H9 (cell line): ENCODE data around the gene COG4. TPM values are rescaled to one million over a fixed set of nuclear protein-coding genes. Genes with fewer than 3 reads are reported as not detected.

Experiments used
- DNase-seq: peaks from one replicate; pipeline ENCODE4 v3.0.0-alpha.2; 2017
- H2AFZ ChIP-seq: one replicate; pipeline ENCODE4 v1.6.1; 2013; ENCODE audit warnings: mild to moderate bottlenecking, low read length, control low read depth, moderate library complexity
- H2AK5ac ChIP-seq: 2 replicates; pipeline ENCODE4 v1.6.1; 2013; ENCODE audit warnings: low read length, control low read depth, mixed read lengths; ENCODE audit not compliant: insufficient read length
- H2BK120ac ChIP-seq: one replicate; pipeline ENCODE4 v1.6.1; 2013; ENCODE audit warnings: low read depth, mild to moderate bottlenecking, low read length, control low read depth, inconsistent platforms; ENCODE audit not compliant: poor library complexity, severe bottlenecking
- H2BK12ac ChIP-seq: 2 replicates; pipeline ENCODE4 v1.6.1; 2013; ENCODE audit warnings: low read length, control low read depth, mixed read lengths, low read depth; ENCODE audit not compliant: insufficient read length
- H2BK15ac ChIP-seq: 2 replicates; pipeline ENCODE4 v1.6.1; 2013; ENCODE audit warnings: low read depth, low read length, control low read depth
- H2BK20ac ChIP-seq: one replicate; pipeline ENCODE4 v1.6.1; 2013; ENCODE audit warnings: low read depth, mild to moderate bottlenecking, low read length, control low read depth, inconsistent platforms; ENCODE audit not compliant: poor library complexity, severe bottlenecking
- H2BK5ac ChIP-seq: 2 replicates; pipeline ENCODE4 v1.6.1; 2013; ENCODE audit warnings: low read length, control low read depth, mixed read lengths; ENCODE audit not compliant: insufficient read length
- H3K14ac ChIP-seq: 2 replicates; pipeline ENCODE4 v1.6.1; 2013; ENCODE audit warnings: low read length, control low read depth; ENCODE audit not compliant: insufficient read depth
- H3K18ac ChIP-seq: 2 replicates; pipeline ENCODE4 v1.6.1; 2013; ENCODE audit warnings: low read depth, mild to moderate bottlenecking, mixed read lengths, low read length, control low read depth; ENCODE audit not compliant: insufficient read length
- H3K23ac ChIP-seq: 2 replicates; pipeline ENCODE4 v1.6.1; 2013; ENCODE audit warnings: low read length, control low read depth, mixed read lengths, low read depth; ENCODE audit not compliant: insufficient read length
- H3K23me2 ChIP-seq: 2 replicates; pipeline ENCODE4 v1.6.1; 2013; ENCODE audit warnings: low read depth, mild to moderate bottlenecking, mixed read lengths, low read length, control low read depth; ENCODE audit not compliant: insufficient read length, poor library complexity, severe bottlenecking
- H3K27ac ChIP-seq: 2 replicates; pipeline ENCODE4 v1.5.1; 2013; ENCODE audit warnings: low read length, control low read depth, mixed read lengths, low read depth; ENCODE audit not compliant: insufficient read length
- H3K27me3 ChIP-seq: 2 replicates; pipeline ENCODE4 v1.6.1; 2013; ENCODE audit warnings: low read length, control low read depth, inconsistent platforms; ENCODE audit not compliant: insufficient read depth
- H3K4ac ChIP-seq: 2 replicates; pipeline ENCODE4 v1.6.1; 2013; ENCODE audit warnings: low read depth, mild to moderate bottlenecking, control low read depth, inconsistent platforms, low read length, moderate library complexity
- H3K4me1 ChIP-seq: 2 replicates; pipeline ENCODE4 v1.6.1; 2013; ENCODE audit warnings: low read length, control low read depth, inconsistent platforms; ENCODE audit not compliant: insufficient read depth
- H3K4me2 ChIP-seq: 2 replicates; pipeline ENCODE4 v1.6.1; 2013; ENCODE audit warnings: low read length, control low read depth, mixed read lengths; ENCODE audit not compliant: insufficient read length, insufficient read depth
- H3K56ac ChIP-seq: 2 replicates; pipeline ENCODE4 v1.6.1; 2013; ENCODE audit warnings: low read depth, mild to moderate bottlenecking, mixed read lengths, low read length, control low read depth; ENCODE audit not compliant: insufficient read length
- H3K79me1 ChIP-seq: 2 replicates; pipeline ENCODE4 v1.6.1; 2013; ENCODE audit warnings: low read depth, mild to moderate bottlenecking, moderate library complexity, low read length, control low read depth, inconsistent platforms; ENCODE audit not compliant: insufficient read depth, poor library complexity, severe bottlenecking
- H3K79me2 ChIP-seq: 2 replicates; pipeline ENCODE4 v1.6.1; 2013; ENCODE audit warnings: low read length, control low read depth, inconsistent platforms; ENCODE audit not compliant: insufficient read depth
- H3K9ac ChIP-seq: 2 replicates; pipeline ENCODE4 v1.6.1; 2013; ENCODE audit warnings: low read length, control low read depth, mixed read lengths; ENCODE audit not compliant: insufficient read length; ENCODE audit errors: extremely low read depth
- H3K9me3 ChIP-seq: one replicate; pipeline ENCODE4 v1.6.1; 2013; ENCODE audit warnings: low read depth, low read length, inconsistent platforms; ENCODE audit not compliant: control insufficient read depth
- H3T11ph ChIP-seq: one replicate; pipeline ENCODE4 v1.6.1; 2013; ENCODE audit warnings: mild to moderate bottlenecking, low read length, control low read depth, inconsistent platforms
- H4K20me1 ChIP-seq: one replicate; pipeline ENCODE4 v1.6.1; 2013; ENCODE audit not compliant: control insufficient read depth, insufficient read length, insufficient read depth
- H4K5ac ChIP-seq: 2 replicates; pipeline ENCODE4 v1.6.1; 2013; ENCODE audit warnings: low read depth, mild to moderate bottlenecking, mixed read lengths, low read length, control low read depth; ENCODE audit not compliant: insufficient read length
- H4K8ac ChIP-seq: replicated peaks from 2 replicates; pipeline ENCODE4 v1.6.1; 2013; ENCODE audit warnings: low read length, control low read depth, mixed read lengths, low read depth; ENCODE audit not compliant: insufficient read length
- H4K91ac ChIP-seq: 2 replicates; pipeline ENCODE4 v1.6.1; 2013; ENCODE audit warnings: low read depth, mild to moderate bottlenecking, moderate library complexity, mixed read lengths, low read length, control low read depth; ENCODE audit not compliant: insufficient read length
- H3K27ac Mint-ChIP-seq, 3 experiments: 2 replicates in 2 of 3; 3 replicates in 1 of 3; pipeline ENCODE4 v1.8.0; 2020 to 2021; ENCODE audit warnings: mixed read lengths in 3 of 3, mild to moderate bottlenecking in 1 of 3, moderate library complexity in 1 of 3
- H3K27me3 Mint-ChIP-seq: 2 replicates; pipeline ENCODE4 v1.8.0; 2021; ENCODE audit warnings: low read depth, mild to moderate bottlenecking, moderate library complexity, mixed read lengths
- H3K36me3 Mint-ChIP-seq, 3 experiments: 2 replicates in 2 of 3; 3 replicates in 1 of 3; pipeline ENCODE4 v1.8.0; 2020 to 2021; ENCODE audit warnings: low read depth in 3 of 3, mixed read lengths in 3 of 3; ENCODE audit not compliant: insufficient read depth in 1 of 3
- H3K4me1 Mint-ChIP-seq, 2 experiments: 2 replicates each; pipeline ENCODE4 v1.8.0; 2020; ENCODE audit warnings: mixed read lengths in 2 of 2
- H3K4me3 Mint-ChIP-seq, 2 experiments: 2 replicates in 1 of 2; 3 replicates in 1 of 2; pipeline ENCODE4 v1.8.0; 2020 to 2021; ENCODE audit warnings: mild to moderate bottlenecking in 2 of 2, mixed read lengths in 2 of 2, moderate library complexity in 1 of 2
- H3K9me3 Mint-ChIP-seq, 2 experiments: 2 replicates in 1 of 2; 3 replicates in 1 of 2; pipeline ENCODE4 v1.8.0; 2020; ENCODE audit warnings: mild to moderate bottlenecking in 2 of 2, mixed read lengths in 2 of 2, moderate library complexity in 1 of 2
- WGBS: extraction: QIAGEN DNeasy Blood & Tissue Kit; methylation state at CpG from one replicate; pipeline ENCODE4 v1.1.7; 2013; ENCODE audit warnings: missing lambda C conversion rate, low lambda C conversion rate, mixed read lengths; ENCODE audit not compliant: insufficient read length; ENCODE audit errors: extremely low coverage; 5-methylcytosine and 5-hydroxymethylcytosine counted together
- total RNA-seq: library from RNA; stranded (reverse); gene quantifications from 2 replicates; pipeline ENCODE4 v1.2.1, GENCODE V29; 2021
- TF ChIP-seq, protein P1 (sequence below): fragments of 200-600 bp; sonication (generic); conservative IDR thresholded peaks from 3 replicates; pipeline ENCODE4 v1.8.0; 2021; ENCODE audit warnings: antibody characterized with exemption, mild to moderate bottlenecking

Gene COG4
- total RNA-seq, 1 experiment from 2014 or later = 51.9 TPM

DNA sequence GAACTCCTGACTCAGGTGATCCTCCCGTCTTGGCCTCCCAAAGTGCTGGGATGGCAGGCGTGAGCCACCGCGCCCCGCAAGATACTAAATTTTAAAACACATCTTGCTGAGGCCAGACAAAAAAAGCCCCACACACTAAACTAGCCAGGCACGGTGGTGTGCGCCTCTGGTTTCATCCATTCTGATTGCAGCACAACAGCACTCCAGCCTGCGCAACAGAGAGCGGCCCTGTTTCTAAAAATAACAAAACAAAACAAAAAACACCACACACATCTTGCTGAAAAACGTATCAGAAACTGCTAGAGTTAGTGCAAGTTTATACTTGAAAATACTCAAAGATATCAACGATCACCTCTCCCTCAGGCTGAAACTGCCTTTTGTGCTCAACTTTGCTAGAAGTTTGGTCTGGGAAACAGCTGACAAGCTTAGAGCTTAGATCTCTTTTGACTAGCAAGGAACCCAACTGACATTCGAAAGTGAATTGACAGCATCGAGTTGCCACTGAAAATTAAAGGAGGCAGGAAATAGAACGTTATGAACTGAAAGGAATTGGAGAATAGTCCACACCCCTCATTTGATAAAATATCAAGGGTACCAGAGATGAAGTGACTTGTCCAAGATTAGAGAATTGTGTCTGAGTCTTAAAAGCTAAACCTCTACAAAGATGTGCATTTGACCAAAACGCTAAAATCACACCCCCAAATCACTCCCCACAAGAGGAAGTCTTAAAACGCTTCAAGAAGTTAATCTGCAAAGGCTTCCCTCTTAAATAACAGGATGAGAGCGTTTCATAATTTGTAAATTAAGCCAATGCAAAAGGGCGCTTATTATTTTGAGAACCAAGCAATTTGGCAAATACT, 908 bp downstream of the COG4 start:
- Mint-ChIP-seq H3K27me3 (no peaks in the 10 kb centered on the region), H3K4me1 (peaks cover 25 to 29% of the 10 kb centered on the region in 2 experiments), H3K4me3 (peak overlapping the region; percentile 93 to 97), H3K9me3 (no peaks in the 10 kb centered on the region; a peak in 1 of 5 replicates), H3K27ac (peak overlapping the region; percentile 99; a peak in 6 of 7 replicates), H3K36me3 (peaks cover 27 to 44% (median 34%) of the 10 kb centered on the region in 3 experiments)
- Histone ChIP-seq H3K27ac (no peak overlapping the region), H3K79me2 (peaks cover 30% of the 10 kb centered on the region; the same call in 1 of the 2 replicates), H3K18ac (no peak overlapping the region), H3K27me3 (no peaks in the 10 kb centered on the region), H4K91ac (no peak overlapping the region), H3K4ac (no peak overlapping the region), H4K8ac (no peak overlapping the region), H2BK5ac (no peak overlapping the region), H2BK20ac (no peak overlapping the region), H3K4me2 (peak overlapping the region; percentile 69), H3K79me1 (peaks cover 3% of the 10 kb centered on the region), H2BK120ac (no peak overlapping the region), H3K56ac (no peak overlapping the region), H3T11ph (no peak overlapping the region), H2BK15ac (no peak overlapping the region), H3K4me1 (peaks cover 7% of the 10 kb centered on the region; the same call in 1 of the 2 replicates), H3K23ac (no peak overlapping the region), H3K9me3 (no peaks in the 10 kb centered on the region), H3K23me2 (peaks cover 10% of the 10 kb centered on the region), H2AFZ (no peak overlapping the region), H2BK12ac (no peak overlapping the region), H3K14ac (no peak overlapping the region), H2AK5ac (no peak overlapping the region), H3K9ac (peak overlapping the region; percentile 96), H4K5ac (no peak overlapping the region), H4K20me1 (no peaks in the 10 kb centered on the region)
- TF ChIP-seq, protein P1, sequence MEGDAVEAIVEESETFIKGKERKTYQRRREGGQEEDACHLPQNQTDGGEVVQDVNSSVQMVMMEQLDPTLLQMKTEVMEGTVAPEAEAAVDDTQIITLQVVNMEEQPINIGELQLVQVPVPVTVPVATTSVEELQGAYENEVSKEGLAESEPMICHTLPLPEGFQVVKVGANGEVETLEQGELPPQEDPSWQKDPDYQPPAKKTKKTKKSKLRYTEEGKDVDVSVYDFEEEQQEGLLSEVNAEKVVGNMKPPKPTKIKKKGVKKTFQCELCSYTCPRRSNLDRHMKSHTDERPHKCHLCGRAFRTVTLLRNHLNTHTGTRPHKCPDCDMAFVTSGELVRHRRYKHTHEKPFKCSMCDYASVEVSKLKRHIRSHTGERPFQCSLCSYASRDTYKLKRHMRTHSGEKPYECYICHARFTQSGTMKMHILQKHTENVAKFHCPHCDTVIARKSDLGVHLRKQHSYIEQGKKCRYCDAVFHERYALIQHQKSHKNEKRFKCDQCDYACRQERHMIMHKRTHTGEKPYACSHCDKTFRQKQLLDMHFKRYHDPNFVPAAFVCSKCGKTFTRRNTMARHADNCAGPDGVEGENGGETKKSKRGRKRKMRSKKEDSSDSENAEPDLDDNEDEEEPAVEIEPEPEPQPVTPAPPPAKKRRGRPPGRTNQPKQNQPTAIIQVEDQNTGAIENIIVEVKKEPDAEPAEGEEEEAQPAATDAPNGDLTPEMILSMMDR = no peak
- no peak for DNase-seq
- WGBS = no CpG with 5 or more reads among the region's 18 CpGs
